K562 (cell line): Measurements from ENCODE around the gene EEFSEC. TPM values are rescaled to one million over a fixed set of nuclear protein-coding genes. Genes with fewer than 3 reads are reported as not detected.

Source experiments
- C11orf30 ChIP-seq: fragments of 450-650 bp; IDR thresholded peaks from 2 replicates; pipeline ENCODE4 v1.6.1; 2016; ENCODE audit warnings: low read depth, mild to moderate bottlenecking
- CTCFL ChIP-seq: IDR thresholded peaks from 2 replicates; pipeline ENCODE4 v1.6.1; 2011; ENCODE audit warnings: borderline replicate concordance, low read depth, mild to moderate bottlenecking, moderate library complexity, low read length; ENCODE audit not compliant: insufficient read depth, poor library complexity, severe bottlenecking
- ESRRA ChIP-seq: fragments of 450-650 bp; IDR thresholded peaks from 2 replicates; pipeline ENCODE4 v1.6.1; 2014; ENCODE audit warnings: low read depth, mild to moderate bottlenecking, moderate library complexity, borderline replicate concordance
- GTF2A2 ChIP-seq: IDR thresholded peaks from 2 replicates; pipeline ENCODE4 v1.6.1; 2016; ENCODE audit warnings: mild to moderate bottlenecking, missing genetic modification characterization, missing compliant biosample characterization
- KAT7 ChIP-seq: sonication (generic); formaldehyde crosslinking; IDR thresholded peaks from 2 replicates; pipeline ENCODE4 v1.8.0; 2022; ENCODE audit warnings: missing genetic modification reagents, mild to moderate bottlenecking, borderline replicate concordance
- MBD2 ChIP-seq: sonication (generic); IDR thresholded peaks from 2 replicates; pipeline ENCODE4 v1.6.1; 2016; ENCODE audit warnings: low read depth, borderline replicate concordance
- POLR2AphosphoS5 ChIP-seq: IDR thresholded peaks from 2 replicates; pipeline ENCODE4 v1.6.1; 2011; ENCODE audit warnings: mild to moderate bottlenecking, low read depth, low read length, moderate library complexity; ENCODE audit not compliant: control insufficient read depth, insufficient read depth
- RBM17 ChIP-seq: fragments of 200-400 bp; formaldehyde crosslinking; IDR thresholded peaks from 2 replicates; pipeline ENCODE4 v1.6.1; 2017; ENCODE audit warnings: low read depth, mild to moderate bottlenecking, low read length, borderline replicate concordance
- SOX6 ChIP-seq: fragments of 450-650 bp; IDR thresholded peaks from 2 replicates; pipeline ENCODE4 v1.6.1; 2014; ENCODE audit warnings: mild to moderate bottlenecking
- ZC3H11A ChIP-seq: IDR thresholded peaks from 2 replicates; pipeline ENCODE4 v1.6.1; 2012; ENCODE audit warnings: low read depth, low read length, improper control_type of control experiment
- ZHX1 ChIP-seq: fragments of 150-350 bp; conservative IDR thresholded peaks from 2 replicates; pipeline ENCODE4 v1.6.1; 2014; ENCODE audit warnings: low read length
- ZNF12 ChIP-seq: sonication (generic); formaldehyde crosslinking; IDR thresholded peaks from 2 replicates; pipeline ENCODE4 v1.4.0; 2020; ENCODE audit warnings: mild to moderate bottlenecking, missing genetic modification reagents
- ZNF311 ChIP-seq: fragments of 250-450 bp; sonication (Bioruptor Pico); IDR thresholded peaks from 2 replicates; pipeline ENCODE4 v1.4.0; 2020; ENCODE audit warnings: mild to moderate bottlenecking, moderate library complexity
- ZNF699 ChIP-seq: fragments of 250-450 bp; sonication (Bioruptor Pico); IDR thresholded peaks from 2 replicates; pipeline ENCODE4 v1.8.0; 2021; ENCODE audit warnings: mild to moderate bottlenecking, moderate library complexity; ENCODE audit not compliant: insufficient replicate concordance
- polyA plus RNA-seq, 8 experiments: library from polyadenylated mRNA; depleted of rRNA in 4 of 8; stranded (reverse) in 5 of 8; unstranded in 3 of 8; fragments of >200 nt; fragmentation: Nextera tagmentation in 2 of 8; fragmentation: Illumina TruSeq in 1 of 8; extraction: Ambion mirVana in 2 of 8; extraction: Trizol in 1 of 8; gene quantifications; 2 replicates each; pipeline versions ENCODE4 v1.2.1 to v1.2.3, GENCODE V29; 2011 to 2014; ENCODE audit warnings: inconsistent platforms in 1 of 8, missing spikeins in 1 of 8
- total RNA-seq, 7 experiments: library from RNA; depleted of rRNA in 6 of 7; stranded (reverse); fragments of >200 nt in 6 of 7; fragmentation: Illumina TruSeq in 2 of 7; extraction: Trizol in 2 of 7; gene quantifications; 2 replicates each; pipeline versions ENCODE4 v1.2.1 to v1.2.3, GENCODE V29; 2011 to 2021; ENCODE audit warnings: low replicate concordance in 1 of 7
- TF ChIP-seq, protein P1 (sequence below): fragments of 250-450 bp; sonication (Bioruptor Pico); IDR thresholded peaks from 2 replicates; pipeline ENCODE4 v1.8.0; 2021; ENCODE audit warnings: borderline replicate concordance, mild to moderate bottlenecking, moderate library complexity; ENCODE audit not compliant: poor library complexity, severe bottlenecking

Gene EEFSEC
- total and polyA plus RNA-seq, 9 of the 15 experiments (the other 6 are each of a cell fraction or from before 2014, with no cell fraction given), result 0.35 to 11.8 (median 7.7) TPM

DNA sequence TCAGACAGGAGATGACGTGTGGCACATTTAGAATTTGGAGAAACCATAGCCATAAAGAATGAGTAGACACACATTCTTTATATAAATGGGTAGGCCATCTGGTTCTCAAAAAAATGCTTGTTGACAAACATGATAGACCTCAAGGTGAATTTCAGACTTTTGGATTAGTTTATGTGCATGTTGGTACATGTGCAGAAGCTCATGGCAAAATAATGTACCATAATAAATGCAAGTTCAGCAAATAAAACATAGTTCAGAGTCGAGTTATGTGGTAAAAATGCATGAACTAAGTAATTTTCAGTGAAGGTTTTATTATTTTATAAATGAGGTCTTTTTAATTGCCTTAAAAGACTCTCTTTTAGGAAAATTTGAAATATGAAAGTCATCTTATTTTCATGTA lies 24.6 kb downstream of the EEFSEC start (continued):
- TF ChIP-seq ZC3H11A (no peak), C11orf30 (peak; percentile 83), ZNF699 (CRISPR knock-in tag) (no peak), SOX6 (no peak), ESRRA (no peak), MBD2 (no peak), ZHX1 (no peak), POLR2AphosphoS5 (no peak), RBM17 (no peak), ZNF12 (CRISPR knock-in tag) (no peak), GTF2A2 (no peak), KAT7 (no peak), CTCFL (no peak), ZNF311 (no peak)
- TF ChIP-seq, protein P1, sequence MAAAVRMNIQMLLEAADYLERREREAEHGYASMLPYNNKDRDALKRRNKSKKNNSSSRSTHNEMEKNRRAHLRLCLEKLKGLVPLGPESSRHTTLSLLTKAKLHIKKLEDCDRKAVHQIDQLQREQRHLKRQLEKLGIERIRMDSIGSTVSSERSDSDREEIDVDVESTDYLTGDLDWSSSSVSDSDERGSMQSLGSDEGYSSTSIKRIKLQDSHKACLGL (CRISPR knock-in tag), result no peak
